ENCODE data around the gene TUBG1.
"Not testable (repeated sequence)": the region's sequence is repeated elsewhere in the genome, so short reads cannot be mapped to it uniquely, and the experiment has no call there.

Gene TUBG1

DNA sequence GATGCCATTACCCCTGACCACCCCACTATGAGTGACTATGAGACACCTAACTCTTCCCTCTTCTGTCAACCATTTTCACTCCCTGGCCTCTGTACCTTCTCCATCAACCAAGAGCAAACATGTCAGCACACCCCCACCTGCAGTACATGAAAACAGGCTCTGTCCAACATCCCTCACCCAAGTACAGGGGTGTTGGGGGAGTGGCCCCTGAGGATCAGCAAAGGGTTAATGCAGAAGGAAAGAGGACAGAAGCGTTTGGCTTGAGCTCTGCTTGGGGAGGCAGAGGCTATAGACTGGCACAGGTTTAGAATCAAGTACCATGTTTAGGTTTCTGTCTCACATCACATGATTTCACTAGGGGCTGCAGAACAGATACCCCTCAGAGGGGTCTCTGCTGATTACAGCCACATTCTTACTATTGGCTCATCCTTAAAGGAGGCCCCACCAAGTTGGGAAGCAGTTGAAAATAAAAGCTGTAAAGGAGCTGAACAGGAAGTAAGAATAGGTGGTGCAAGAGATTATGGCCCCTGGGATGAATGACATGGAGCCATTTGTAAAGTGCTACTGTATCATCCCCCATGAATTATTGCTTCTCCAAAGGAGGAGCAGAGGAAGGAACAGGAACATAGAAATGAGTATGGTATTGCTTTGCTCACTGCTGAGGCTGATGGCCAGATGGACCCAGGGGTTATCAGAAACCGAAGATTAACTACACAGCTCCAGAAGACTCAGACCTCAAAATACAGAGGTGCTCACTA lies 29.5 kb upstream of the TUBG1 start:
- no peak for DNase-seq

DNA sequence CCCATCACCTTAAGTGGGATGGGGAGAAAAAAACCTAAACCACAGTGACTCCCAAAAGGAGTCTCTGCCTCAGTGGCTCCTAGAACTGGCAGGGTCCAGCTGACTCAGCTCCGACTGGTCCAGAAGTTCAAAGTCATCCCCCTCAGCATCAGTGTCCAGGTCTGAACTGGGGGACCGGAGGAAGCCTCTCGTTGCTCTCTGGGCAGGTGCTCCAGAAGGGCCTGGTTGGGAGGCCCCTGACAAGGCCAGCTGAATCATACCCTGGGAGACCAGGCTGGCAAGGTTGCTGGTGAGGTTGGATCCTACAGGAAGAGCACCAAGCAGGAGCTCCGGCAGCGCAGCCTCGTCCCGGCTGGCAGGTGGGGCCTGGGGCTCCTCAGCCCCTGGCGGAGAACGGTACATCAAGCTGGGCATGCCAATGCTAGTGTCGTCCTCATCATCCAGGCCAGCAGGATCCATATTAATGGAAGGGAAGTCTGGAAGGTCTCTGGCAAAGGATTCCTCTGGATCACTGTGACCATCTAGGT lies 27.7 kb upstream of the TUBG1 start:
- no peak for DNase-seq

DNA sequence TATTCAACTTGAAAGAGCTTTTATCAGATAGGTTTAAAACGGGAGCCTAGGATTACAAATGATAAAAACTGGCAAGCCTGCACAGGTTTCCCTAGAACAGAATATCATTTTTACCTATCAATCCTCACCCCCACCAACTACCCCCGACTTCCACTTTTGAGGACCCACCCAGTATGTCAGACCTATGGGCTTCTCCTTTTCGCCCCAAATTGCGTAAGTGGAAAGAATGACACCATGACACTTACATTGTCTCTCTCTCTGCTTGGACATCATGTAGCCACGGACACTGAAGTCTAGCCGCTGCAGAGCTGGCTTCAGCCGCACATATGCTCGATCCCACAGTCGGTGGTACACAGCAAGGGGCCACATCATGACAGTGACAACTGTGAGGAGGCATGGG lies 24.6 kb upstream of the TUBG1 start:
- DNase-seq = no peak

DNA sequence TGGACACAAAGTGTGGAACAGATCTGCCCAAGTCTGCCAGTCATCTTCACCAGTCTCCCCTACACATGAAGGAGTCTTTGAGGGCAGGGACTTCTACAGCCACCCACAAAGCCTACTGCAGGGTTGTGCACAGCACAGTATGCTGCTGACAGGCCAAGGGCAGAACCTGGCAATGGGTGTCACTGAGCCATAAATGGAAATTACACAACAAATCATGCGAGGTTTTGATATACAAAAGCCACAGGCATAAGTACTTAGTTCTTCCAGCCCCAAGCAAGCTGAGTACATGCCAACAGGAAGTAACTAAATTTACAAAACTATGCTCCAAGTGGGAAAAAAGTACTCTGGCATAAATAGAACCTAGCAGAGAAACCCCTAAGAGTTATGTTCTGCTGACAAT lies 24.1 kb upstream of the TUBG1 start:
- no peak for DNase-seq

DNA sequence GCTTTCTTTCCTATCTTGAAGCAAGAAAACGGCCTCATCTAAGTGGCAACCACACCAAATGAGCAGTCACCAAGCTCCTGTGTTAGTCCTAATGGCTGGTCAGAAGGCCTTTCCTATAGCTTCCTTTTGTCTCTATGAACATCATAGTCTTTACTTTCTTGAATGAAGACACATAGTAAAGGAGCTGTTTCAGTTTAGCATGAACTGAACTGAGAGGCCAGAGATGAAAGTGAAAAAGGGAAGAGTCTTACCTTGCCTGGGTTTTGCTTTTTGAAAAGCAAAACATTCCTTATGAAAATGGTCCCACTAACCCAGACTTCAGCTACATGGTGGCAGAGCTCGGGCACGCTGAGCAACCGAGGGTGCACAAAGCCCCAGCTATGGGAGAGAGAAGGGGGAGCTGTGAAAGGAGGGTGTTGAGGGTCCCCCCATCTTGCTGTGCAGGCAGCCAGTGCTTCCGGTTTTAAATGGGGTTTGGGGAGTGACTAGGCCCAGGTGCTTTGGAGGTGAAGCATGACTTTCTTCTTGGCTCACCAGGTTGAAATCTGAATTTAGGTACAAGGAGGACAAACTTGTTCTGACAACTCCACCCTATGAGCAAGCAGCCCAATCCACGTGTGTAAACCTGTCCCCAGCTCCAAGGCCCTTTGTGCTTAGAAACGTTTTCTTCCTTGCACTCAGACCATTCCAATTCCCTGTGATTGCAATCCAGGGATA lies 22.8 kb upstream of the TUBG1 start:
- DNase-seq = no peak

DNA sequence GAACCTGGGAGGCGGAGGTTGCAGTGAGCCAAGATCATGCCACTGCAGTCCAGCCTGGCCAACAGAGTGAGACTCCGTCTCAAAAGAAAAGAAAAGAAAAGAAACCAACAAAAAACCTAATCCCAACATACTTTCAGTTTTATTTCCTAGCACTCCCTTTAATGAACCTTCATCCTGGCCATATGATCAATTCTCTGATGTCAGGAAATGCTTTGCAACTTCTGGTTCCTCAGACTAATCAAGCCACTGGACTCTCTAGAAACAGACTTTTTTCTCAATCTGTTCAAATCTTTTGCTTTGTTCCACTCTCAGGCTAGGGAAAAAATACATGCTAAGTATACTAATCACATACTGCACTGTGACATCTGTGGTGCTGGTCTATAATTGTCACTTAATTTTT lies 18.6 kb upstream of the TUBG1 start:
- DNase-seq = no peak

DNA sequence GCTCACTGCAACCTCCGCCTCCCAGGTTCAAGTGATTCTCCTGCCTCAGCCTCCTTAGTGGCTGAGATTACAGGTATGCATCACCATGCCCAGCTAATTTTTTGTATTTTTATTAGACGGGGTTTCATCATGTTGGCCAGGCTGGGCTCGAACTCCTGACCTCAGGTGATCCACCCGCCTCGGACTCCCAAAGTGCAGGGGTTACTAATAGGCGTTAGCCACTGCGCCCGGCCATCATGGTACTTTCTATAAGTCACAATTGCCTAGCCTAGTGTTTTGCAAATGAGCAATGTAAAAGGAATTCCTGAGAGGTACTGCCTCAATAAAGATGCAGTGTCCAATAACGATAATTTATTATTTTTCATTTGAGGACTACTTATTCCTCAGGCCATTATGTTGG lies 18.1 kb upstream of the TUBG1 start:
- no peak for DNase-seq

DNA sequence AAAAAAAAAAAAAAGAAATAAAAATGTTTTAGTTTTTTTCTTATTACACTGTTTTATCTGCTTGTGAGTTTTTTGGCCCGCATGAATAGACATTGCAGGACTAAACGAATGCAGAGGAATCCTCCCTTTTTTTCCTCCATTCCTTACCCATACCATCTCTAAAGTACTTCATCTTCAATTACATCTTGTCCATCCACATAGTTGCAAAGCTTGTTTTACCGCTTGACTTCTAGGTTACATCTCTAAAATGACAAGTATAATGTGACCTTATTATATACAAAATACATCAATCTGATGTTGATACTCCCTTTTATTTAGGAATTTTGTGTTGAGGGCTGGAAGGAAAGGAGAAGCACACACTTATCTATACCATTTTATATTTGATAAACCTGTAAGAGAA lies 13.1 kb upstream of the TUBG1 start:
- no peak for DNase-seq

DNA sequence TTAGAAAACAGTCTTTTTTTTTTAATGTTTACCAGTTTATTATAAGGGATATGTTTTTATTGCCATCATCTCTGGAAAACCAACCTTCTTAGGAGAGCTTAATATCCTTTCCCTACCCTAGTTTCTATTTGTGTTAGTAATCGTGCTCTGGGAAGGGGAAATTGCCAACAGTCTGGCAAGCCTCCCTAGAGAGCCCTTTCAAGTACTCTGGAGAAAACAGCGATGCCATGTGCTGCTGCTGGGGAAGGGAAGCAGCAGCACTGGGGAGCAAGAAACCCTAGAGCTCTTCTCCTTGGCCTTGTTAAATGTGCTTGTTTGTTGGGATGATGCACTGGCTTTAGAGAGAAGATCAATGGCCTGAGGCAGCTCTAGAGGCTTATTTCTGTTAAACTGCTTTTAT lies 10.6 kb upstream of the TUBG1 start:
- DNase-seq = no peak

DNA sequence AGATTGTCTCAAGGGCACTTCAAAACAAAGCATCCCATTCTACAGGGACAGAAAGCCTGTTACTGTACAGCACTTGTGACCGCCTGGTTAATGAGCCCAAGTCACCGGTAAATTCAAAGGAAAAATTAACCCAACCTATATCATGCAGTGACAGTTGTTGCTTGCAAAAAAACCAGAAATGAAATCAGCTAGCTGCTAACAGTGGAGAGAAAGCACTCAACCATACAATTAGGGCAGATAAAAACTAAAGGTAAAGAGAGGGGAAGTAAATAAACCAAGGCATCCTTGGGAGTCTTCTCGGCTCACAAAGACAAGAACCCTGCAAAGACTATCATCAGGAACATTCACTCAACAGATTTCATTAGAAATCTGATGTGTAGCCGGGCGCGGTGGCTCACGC lies 6.2 kb upstream of the TUBG1 start:
- DNase-seq = no peak

DNA sequence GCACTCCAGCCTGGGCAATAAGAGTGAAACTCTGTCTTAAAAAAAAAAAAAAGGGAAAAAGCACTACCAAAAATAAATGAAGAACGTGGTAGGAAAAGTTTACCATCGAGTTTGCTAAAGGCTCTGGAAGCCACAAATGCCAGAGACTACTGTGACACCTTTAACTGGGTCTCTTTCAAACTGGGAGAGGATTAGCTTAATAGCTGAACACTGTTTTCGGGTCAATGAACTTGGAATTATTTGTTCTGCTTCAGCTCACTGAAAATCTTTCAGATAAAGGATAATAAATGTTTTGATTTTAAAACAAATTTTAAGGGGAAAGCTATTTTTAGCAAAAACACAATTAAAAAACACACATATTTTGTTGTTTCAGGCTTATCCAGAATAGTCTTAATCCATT lies 1.7 kb upstream of the TUBG1 start:
- DNase-seq = no peak

DNA sequence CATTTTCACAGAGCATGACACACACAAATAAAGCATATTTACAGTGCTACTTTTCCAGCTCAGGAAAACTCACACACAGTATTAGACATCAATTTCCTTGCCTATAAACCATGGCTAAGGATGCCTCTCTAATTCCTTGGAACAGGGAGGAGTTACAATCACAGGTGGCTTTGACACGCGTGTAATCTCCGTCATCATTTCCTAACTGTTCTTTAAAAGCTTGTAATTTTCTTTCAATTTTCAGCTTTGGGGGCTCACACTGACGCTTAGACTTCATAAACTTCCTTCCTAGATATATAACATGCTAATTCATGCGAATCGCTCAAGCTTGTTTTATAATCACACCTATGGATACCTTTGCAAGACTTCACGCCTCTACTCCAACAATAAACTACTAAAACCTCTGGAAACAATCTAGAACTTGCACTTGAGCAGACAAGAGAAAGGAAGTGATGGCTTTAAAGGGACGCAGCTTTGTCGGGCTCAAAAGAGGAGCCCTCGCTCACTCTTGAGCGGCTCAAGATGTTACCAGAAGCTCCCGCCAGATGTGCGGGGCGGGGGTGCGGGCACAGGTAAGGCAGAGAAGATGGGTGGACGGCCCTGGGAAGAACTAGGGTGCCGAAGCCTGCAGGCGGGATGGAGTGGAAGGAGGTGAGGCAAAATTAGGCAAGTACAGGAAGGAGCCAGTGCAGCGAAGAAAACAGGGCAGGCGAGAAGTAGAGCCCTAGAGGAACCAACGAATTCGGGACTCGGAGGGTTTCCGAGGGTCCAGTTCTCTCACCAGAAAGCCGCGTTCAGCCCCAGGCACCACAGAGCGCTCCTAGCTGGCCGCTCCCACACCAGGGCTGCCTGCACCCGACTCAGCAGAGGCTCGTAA lies 940 bp upstream of the TUBG1 start:
- DNase-seq = no peak

DNA sequence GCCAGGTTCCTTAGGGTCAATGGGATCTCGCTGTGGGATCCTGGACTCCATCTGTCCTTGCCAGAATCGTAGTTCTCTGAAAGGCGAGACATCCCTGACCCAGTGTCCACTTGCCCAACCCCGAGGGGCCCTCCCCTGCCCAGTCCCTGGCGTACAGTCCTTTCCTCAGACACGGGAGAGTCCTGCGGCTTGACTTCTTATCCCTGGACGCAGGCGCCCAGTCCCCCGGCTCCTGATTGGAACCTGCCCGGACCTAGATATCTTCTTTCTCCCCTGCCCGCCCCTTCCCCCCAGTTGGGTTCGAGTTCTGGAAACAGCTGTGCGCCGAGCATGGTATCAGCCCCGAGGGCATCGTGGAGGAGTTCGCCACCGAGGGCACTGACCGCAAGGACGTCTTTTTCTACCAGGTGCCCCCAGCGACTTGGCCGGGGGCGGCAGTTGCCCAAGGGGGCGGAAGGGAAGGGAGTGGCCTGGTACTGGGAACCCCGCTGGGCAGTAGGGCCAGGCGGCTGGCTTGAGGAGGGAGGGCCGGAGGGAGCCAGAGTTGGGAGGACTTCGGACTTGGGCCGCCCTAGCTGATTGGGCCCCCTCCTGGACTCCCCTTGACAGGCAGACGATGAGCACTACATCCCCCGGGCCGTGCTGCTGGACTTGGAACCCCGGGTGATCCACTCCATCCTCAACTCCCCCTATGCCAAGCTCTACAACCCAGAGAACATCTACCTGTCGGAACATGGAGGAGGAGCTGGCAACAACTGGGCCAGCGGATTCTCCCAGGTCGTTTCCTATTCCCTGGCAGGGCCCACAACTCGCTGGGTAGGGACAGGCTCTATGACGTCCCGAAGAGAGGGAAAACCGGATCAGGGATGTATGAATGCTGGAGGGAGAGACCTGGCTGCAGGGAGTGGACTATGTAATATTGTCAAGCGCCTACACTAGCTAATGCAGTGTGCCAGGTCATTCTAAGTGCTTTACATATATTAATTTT lies 625 bp downstream of the TUBG1 start:
- not testable (repeated sequence) for DNase-seq

DNA sequence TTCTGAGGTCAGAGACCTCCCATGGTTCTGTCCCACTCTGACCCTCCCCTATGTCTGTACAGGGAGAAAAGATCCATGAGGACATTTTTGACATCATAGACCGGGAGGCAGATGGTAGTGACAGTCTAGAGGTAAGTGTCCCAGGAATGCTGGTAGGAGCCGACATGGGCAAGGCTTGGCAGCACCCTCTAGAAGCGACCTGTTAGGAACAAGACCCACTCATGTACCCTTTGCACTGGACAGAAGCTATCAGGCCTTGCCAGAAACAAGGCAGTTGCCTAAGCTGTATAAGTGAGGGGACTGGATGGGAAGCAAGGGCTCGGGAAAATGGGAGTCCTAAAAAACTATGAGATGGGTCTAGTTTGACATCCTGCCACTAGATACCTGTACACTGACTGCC lies 2.5 kb downstream of the TUBG1 start:
- no peak for DNase-seq

DNA sequence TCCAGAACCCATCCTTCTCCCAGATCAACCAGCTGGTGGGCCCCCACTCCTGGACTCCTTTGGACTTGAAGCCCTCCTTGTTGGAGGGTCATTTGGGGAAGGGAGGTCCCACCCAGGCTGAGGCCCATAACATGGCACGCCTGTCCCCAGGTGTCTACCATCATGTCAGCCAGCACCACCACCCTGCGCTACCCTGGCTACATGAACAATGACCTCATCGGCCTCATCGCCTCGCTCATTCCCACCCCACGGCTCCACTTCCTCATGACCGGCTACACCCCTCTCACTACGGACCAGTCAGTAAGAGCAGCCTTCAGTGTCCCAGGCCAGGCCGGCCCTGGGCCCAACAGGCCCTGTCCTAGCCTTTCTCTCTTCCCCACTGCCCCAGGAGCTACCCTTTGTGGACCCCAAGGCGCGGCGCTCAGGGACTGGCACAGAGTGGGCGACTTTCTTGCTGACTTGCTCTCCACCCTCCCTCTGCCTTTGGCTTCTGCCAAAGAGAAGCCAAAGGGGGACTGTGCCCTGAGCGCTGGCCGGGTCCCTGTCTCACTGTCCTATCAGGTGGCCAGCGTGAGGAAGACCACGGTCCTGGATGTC lies 4.3 kb downstream of the TUBG1 start:
- DNase-seq = no peak

DNA sequence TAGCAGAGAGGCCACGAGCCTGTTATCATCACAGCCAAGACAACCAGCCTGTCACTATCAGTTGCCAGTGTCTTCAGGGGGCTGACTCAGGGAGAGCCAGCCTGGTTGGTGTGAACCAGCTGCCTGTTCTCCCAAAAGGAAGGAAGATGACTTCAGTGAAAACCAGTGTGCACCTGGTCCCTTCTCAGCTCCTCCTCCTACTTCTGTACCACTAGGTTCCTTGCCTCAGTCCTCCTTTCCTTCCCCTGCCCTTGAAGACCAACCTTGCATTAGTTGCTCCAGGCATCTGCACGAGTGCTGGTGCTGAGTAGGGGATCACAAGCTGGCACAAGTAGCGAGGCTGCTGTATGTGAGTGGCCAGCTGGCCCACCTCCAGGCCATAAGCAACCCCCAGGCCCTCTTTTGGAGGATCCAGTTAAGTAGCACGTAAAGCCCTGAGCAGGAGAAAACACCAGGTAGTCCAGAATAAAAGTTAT lies 8.5 kb downstream of the TUBG1 start:
- no peak for DNase-seq

DNA sequence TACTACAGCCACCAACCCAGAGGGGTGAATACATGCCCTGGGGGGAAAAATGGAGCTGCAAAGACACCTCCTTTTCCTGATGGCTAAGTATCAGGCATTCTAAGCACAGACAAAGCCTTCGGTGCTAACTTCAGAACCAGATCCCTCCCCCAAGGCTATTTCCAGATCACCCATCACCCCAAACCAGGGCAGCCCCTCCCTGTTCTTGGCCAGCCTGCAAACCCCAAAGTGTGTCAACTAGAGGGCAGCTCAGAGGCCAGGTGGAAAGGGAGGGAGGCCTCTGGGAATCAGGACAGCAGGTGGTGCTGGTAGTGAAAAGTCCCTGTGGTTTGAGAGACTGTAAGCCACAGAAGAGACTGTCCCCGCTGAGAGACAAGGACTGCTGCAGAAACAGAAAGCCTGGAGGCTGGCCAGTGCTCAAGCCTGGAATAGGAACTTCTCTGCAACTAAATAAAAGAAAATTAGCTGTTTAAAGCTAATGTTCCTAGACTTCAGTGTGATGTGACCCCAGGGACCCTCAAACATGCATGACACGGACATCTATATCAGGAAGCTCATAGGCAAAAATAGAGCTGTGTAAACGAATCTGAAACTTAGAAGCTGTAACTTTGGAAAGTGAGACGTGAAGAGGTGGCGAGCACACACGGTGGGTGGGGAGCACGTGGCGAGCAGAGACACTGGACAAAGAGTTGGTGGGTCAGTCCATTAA lies 9.1 kb downstream of the TUBG1 start:
- no peak for DNase-seq

DNA sequence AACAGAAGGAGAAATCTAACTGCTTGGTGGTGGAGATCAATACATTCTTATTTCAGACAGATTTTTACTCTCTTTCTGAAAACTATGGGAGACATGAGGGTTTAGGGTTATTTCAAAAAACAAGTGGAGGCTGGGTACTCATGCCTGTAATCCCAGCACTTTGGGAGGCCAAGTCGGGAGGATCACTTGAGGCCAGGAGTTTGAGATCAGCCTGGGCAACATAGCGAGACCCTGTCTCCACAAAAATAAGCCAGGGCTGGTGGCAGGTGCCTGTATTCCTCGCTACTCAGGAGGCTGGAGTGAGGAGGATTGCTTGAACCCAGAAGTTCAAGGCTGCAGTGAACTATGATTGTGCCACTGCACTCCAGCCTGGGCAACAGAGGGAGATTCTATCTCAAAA lies 12.5 kb downstream of the TUBG1 start:
- DNase-seq = not testable (repeated sequence)

DNA sequence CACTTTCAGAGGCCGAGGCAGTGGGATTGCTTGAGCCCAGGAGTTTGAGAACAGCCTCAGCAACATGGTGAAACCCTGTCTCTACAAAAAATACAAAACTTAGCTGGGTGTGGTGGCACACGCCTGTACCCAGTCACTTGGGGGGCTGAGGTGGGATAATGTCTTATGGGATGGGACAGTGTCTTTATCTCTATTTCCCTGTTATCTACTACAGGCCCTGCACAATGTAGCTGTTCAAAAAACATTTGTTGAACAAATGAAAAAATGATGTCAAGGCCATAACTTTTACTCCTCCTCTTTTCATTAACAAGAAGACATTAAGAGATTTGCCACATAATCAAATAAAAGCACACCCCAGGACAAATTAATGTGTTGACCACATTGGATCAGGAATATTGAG lies 13.8 kb downstream of the TUBG1 start:
- DNase-seq = no peak

DNA sequence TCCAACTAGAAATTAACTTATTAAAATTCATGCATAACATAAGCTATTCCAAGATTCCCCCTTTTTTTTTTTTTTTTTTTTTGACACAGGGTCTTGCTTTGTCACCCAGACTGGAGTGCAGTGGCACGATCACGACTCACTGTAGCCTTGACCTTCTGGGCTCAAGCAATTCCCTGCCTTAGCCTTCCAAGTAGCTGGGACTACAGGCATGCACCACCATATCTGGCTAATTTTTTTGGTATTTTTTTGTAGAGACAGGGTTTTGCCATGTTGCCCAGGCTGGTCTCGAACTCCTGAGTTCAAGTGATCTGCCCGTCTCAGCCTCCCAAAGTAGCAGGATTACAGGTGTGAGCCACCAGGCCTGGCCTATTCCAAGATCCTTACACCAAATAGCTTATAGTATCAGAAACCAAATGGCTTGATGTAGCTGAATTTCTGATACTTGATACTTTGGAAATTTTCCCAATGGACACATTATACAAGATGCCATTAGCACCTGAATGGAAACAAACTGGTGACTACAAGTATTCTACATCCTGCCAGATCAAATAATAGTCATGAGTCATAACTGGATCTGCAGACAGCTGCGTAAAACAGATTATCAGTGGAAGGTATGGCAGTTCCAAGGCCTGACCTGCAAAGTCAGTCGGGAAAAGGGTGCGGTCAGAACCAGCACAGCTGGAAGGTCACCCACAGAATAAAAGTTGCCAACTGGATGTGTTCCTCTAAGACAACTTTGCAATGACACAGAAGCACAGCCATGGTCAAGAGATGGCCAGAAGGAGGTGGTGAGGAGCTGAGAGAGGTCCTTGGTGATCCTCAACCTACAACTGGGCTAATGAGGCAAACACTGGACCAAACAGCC lies 14.5 kb downstream of the TUBG1 start:
- DNase-seq = no peak
